GM21360 (cell line): ENCODE measurements around the gene GTF2IRD1.
"Not testable (repeated sequence)": the region's sequence is repeated elsewhere in the genome, so short reads cannot be mapped to it uniquely, and the experiment has no call there.

ENCODE experiments used
- ATAC-seq: cut with Tn5 transposase; IDR thresholded peaks from one replicate; pipeline ENCODE4 v1.9.1; 2021; ENCODE audit warnings: mild to moderate bottlenecking, moderate library complexity; ENCODE audit not compliant: unreplicated experiment

GTF2IRD1 gene

DNA sequence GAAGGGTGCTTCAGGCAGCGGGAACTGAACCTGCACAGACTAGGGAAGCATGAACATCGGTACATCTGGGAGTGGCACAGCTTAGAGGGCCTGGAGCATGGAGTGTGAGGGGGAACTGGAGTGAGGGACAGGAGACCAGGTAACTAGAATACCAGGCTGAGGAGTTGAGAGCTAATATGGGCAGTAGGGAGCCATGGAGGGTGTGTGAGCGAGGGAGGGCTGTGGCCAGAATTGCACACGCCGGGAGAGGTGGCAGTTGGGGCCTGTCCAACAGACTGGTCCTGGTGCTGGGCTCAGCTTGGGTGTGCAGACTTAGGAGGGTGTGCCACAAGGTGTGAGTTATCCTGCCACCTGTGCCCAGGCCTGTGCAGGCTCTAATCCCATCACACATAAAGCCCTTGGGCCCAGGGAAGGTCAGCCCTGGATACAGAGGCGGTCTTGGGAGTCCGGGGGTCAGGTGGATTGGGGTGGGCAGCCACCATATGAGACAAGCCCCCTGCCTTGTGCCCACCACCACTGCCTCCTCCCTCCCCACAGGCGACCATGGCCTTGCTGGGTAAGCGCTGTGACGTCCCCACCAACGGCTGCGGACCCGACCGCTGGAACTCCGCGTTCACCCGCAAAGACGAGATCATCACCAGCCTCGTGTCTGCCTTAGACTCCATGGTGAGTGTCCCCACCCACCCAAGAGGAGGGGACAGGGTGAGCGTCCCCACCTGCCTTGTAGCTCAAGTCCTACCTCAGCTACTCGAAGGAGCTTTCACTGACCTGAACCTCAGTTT is 54.0 kb downstream of the GTF2IRD1 start:
- no peak for ATAC-seq

DNA sequence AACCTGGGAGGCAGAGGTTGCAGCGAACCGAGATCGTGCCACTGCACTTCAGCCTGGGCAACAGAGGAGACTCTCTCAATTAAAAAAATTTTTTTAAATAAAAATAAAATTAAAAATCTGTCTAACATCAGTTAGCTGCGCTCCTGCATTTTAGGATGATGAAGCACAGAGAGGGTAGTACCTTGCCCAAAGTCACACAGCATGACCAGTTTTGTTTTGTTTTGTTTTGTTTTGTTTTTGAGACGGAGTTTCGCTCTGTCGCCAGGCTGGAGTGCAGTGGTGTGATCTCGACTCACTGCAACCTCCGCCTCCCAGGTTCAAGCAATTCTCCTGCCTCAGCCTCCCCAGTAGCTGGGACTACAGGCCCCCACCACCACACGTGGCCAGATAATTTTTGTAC is 55.7 kb downstream of the GTF2IRD1 start:
- not testable (repeated sequence) for ATAC-seq

DNA sequence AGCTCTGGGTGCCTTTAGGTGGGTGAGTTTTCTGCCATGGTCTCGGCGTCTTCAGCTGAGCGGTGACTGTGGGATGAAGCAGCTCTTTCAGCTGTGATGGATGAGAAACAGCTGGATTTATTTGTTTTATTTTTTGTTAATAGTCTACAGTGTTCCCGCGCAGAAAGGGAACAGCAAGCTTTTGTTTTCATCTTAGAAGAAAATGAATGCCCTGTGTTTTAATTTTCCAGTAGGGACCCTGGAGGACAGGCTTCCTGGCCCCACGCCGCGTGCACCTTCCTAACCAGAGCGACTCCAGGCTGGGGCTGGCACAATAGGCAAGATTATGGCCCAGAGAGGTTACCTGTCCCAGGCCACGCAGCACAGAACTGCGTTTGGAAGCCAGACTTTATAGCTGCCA is 57.6 kb downstream of the GTF2IRD1 start:
- no peak for ATAC-seq

DNA sequence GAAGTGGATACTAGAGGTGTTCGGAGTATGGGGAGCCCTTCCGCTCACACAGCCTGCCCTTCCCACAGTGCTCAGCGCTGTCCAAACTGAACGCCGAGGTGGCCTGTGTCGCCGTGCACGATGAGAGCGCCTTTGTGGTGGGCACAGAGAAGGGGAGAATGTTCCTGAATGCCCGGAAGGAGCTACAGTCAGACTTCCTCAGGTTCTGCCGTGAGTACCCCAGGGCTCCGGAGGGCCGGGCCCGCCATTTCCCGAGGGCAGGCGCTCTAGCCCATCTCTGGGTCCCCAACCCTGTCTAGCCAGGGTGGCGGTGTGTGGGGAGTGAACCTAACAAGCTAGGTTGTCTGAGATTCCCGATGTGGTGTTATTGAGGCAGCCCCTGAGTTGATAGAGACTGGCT is 59.1 kb downstream of the GTF2IRD1 start:
- no peak for ATAC-seq

DNA sequence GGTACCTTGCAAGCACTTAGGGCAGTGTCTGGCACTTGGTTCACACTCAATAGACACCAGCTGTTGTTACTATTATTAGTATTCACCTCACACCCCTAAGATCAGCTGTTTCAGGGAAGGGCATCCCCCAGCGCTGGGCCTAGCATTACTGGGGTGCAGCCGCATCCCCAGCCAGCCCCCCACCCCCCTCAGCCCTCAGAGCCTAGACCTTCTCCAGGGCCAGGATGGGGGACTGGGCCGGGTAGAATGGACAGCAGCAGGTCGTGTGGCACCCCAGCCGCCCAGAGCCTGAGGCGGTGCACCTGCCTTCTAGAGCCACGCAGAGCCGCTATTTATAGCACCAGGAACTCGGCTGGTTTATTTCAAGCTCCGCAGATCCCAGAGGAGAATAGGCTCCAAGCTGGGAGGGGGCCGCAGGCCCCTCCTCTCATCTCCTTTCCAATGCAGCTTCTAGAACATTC is 60.5 kb downstream of the GTF2IRD1 start:
- ATAC-seq: no peak

DNA sequence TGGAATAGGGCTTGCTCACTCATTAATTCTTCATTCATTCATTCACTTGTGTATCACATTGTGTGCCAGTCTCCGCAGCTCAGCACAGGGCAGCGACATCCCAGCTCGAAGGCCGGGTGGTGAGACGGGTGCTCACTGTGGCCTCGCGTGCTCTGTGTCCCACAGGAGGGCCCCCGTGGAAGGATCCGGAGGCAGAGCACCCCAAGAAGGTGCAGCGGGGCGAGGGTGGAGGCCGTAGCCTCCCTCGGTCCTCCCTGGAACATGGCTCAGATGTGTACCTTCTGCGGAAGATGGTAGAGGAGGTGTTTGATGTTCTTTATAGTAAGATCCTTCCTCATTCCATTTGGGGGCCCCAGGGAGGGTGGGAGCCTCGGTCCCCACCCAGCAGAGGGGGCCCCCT is 61.6 kb downstream of the GTF2IRD1 start:
- no peak for ATAC-seq

DNA sequence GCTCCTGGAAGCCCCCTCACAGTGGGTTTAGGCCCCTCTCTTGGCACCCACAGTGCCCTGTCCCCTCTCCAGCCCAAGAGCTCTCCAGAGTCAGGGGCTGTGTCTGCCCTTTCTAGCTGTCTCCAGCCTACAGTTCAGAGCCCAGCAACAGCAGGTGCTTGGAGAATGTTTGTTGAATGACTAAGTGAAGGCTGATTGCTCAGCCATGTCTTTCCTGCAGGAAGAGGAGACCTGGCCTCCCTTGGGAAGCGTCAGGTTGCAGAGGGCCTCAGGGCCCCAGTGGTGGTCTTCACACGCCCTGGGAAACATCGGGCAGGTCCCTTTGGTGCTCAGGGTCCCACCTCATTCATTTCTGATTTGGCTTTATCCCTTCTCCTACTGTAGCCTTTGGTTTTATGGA is 62.5 kb downstream of the GTF2IRD1 start:
- no peak for ATAC-seq

DNA sequence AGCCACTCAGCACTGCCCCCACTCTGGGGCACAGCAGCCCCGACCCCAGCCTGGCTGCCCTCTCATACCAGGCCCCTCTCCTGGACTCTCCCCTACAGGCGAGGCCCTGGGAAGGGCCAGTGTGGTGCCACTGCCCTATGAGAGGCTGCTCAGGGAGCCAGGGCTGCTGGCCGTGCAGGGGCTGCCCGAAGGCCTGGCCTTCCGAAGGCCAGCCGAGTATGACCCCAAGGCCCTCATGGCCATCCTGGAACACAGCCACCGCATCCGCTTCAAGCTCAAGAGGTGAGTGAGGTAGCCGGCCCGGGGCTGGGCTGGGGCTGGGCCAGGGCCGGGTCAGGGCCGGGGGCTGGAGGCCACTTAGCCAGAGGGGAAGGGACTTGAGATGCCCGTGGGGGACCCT is 64.3 kb downstream of the GTF2IRD1 start:
- no peak for ATAC-seq

DNA sequence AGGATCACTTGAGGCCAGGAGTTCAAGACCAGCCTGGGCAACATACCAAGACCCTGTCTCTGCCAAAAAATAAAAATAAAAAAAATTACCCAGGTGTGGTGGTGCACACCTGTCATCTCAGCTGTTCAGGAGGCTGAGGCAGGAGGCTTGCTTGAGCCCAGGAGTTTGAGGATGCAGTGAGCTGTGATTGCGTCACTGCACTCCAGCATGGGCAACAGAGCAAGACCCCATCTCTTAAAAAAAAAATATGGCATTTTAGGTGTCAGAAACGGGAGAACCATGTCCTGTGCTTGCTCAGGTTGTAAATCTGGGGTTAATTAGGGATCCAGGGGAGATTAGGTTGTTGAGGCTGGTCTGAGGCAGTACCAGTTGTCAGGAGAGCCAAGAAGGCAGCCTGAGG is 64.9 kb downstream of the GTF2IRD1 start:
- no peak for ATAC-seq

DNA sequence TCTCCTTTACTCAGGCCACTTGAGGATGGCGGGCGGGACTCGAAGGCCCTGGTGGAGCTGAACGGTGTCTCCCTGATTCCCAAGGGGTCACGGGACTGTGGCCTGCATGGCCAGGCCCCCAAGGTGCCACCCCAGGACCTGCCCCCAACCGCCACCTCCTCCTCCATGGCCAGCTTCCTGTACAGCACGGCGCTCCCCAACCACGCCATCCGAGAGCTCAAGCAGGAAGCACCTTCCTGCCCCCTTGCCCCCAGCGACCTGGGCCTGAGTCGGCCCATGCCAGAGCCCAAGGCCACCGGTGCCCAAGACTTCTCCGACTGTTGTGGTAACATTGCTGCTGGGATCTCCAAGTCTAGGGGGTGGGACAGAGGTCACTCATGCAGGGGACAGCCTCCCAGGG is 65.7 kb downstream of the GTF2IRD1 start:
- no peak for ATAC-seq

DNA sequence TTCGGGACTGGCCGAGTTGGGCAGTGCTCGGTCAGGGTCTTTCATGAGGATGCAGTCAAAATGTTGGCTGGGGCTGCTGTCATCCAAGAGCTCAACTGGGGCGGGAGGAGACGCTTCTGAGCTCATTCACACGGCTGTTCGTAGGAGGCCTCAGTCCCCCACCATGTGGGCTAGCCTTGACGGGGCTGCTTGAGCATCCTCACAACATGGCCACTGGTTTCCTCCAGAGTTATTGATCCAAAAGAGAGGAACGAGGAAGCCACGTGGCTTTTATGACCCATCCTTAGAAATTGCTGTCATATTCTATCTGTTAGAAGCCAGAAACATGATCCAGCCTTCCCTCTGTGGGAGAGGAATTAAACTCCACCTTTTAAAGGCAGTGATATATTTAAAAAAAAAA is 68.1 kb downstream of the GTF2IRD1 start:
- ATAC-seq: no peak

DNA sequence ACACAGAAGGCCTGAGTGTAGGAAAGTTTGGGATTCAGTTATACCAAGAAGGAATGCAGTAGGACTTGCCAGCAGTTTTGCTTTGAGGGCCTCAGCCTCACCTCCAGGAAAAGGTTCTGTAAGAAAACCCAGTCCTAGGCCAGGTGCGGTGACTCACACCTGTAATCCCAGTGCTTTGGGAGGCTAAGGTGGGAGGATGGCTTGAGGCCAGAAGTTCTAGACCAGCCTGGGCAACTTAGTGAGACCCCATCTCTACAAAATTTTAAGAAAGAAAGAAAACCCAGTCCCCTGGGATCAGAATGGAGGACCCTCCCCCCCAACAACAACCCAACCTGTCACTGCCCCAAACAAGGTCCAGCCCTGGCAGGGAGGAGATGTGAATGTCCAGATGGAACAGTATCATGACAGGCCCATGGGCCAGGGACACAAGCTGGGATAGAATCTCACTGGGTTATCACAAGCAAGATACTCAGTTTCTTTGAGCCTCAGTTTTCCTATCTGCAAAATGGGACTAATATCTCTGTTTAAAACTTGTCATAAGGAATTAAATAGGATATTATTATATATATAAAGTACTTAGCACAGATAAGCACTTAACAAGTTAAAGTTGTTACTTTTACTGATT is 68.7 kb downstream of the GTF2IRD1 start:
- no peak for ATAC-seq

DNA sequence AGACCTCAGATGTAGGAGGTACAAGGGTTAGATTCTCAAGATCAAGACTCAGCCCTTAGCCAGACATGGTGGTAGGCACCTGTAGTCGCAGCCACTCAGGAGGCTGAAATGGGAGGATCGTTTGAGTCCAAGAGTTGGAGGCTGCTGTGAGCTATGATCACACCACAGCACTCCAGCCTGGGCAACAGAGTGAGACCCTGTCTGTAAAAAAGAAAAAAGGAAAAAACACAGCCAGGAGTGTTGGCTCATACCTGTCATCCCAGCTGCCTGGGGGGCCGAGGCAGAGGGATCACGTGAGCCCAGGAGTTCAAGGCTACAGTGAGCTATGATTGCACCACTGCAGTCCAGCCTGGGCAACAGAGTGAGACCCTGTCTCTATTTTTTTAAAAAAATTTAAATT is 69.3 kb downstream of the GTF2IRD1 start:
- no peak for ATAC-seq

DNA sequence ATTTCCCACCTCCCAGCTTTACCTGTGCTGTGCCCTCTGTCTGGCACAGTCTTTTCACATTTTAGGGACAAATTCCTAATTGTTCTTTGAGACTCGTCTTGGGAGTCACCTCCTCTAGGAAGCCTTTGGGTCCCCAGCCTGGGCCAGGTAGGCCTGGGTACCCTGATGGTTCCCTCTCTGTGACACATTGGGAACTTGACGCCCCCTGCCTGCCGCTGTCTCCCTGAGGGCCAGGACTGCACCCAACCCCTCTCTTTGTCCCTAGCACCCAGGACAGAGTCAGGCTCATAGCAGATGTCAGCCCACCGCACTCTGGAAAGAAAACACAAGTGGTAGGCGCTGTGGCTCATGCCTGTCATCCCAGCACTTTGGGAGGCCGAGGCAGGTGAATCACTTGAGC is 71.4 kb downstream of the GTF2IRD1 start:
- no peak for ATAC-seq

DNA sequence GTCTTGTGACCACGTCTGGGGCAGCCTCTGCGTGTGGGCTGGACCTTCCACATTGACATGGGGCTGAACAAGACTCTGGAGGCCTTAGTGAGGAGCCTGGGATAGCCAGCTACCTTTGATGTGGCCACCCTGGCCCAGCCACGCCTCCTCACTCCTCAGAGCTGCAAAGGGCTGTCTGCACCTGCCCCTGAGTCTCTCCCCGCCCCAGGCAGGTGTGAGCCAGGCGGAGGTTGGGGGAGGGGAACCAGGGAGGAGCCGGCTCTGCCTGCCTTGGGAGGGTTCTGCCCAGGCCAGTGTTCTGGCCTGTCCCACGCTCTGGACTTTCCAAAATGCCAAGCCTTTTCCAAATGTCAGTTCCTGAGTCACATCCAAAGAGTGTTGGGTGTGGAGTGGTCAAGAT is 72.2 kb downstream of the GTF2IRD1 start:
- ATAC-seq: no peak

DNA sequence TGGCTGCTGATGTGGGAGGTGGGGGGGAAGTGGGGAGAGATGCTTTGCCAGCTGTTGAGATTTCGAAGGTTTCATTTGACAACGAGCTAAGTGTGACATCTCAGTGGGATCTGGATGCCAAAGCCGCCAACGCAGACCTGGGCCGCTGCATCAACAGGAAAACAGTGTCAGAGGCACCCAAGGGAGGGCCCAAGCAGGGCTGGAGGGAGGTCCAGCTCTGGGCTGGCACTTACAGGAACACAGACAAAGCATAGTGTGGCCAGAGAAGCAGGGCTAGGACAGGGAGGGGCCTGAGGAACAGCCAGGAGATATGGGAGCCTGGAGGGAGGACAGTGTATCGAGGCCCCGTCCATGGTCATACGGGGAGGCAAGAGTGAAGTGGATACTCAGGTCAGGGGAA is 73.1 kb downstream of the GTF2IRD1 start:
- no peak for ATAC-seq

DNA sequence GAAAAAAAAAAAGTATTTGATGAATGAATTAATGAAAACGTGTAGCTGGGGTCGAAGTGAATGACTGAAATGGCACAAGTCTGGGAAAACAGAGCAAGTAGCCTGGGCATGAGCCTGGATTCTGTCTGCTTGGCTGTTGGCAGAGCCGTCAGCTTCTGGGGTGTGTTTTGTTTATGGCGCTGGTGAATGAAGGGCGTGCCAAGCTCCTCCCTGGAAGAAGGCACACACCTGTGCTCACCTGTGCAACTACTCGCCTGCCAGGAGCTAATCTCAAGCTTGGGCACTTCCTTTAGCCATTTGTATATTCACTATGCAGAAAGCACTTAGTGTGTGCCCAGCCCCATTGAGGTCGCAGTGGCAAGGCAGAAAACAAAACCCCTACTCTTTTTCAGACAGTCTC is 74.1 kb downstream of the GTF2IRD1 start:
- no peak for ATAC-seq

DNA sequence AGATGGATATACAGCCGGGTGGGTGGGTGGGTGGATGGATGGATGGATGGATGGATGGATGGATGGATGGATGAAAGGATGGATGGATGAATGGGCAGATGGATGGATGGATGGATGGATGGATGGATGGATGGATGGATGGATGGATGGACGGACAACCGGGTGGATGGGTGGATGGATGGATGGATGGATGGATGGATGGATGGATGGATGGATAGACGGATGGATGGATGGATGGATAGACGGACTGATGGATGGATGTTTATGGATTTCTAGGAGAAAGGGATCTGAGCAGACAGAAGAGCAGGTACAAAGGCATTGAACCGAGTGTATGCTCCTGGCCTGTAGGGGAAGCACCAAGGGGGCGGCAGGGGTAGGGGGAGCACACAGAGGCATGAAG is 75.1 kb downstream of the GTF2IRD1 start:
- not testable (repeated sequence) for ATAC-seq

DNA sequence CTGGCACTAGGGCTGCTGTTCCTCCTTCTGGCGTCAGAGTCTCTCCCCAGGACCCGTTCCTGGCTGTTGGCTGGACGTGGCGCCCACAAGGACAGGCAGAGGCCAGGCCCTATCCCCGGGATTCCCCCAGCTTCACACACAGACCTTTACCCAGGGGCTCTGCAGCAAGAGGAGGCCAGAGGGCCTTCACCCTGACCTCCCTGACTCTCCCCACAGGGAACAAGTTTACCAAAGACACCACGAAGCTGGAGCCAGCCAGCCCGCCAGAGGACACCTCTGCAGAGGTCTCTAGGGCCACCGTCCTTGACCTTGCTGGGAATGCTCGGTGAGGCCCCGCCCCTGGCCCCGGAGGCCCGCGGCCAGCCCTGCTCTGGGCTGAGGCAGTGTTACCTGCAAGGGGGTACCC is 82.2 kb downstream of the GTF2IRD1 start:
- ATAC-seq: no peak

DNA sequence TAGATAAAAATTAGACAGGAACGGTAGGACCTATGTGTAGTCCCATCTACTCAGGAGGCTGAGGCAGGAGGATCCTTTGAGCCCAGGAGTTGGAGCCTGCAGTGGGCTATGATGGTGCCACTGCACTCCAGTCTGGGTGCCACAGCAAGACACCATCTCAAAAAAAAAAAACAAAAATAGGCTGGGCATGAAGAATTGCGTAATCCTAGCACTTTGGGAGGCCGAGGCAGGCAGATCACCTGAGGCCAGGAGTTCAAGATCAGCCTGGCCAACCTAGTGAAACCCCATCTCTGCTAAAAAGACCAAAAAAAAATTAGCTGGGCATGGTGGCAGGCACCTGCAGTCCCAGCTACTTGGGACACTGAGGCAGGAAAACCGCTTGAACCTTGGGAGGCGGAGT is 88.2 kb downstream of the GTF2IRD1 start:
- ATAC-seq: not testable (repeated sequence)

DNA sequence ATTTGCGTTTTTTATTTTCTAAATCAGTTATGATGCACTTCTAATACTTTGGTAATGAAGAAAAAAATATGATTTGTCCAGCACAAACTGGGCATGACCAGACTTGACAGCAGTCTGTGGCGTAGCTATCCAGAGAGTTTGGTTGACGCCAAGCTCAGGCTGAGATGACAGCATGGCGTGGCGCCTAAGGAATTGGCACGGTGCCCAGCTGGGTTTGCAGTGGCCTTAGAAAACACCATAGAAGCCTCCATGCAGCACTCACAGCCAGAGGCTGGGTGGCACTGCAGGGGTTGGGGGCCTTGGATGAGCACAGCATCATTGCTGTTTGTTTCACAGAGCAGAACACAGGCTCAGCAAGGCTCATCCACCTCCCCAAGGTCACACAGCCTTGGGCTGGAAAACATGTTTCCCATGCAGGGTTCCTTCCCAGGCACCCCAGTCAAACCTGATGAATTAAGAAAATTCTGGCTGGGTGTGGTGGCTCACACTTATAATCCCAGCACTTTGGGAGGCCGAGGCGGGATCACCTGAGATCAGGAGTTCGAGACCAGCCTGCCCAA is 88.9 kb downstream of the GTF2IRD1 start:
- no peak for ATAC-seq

DNA sequence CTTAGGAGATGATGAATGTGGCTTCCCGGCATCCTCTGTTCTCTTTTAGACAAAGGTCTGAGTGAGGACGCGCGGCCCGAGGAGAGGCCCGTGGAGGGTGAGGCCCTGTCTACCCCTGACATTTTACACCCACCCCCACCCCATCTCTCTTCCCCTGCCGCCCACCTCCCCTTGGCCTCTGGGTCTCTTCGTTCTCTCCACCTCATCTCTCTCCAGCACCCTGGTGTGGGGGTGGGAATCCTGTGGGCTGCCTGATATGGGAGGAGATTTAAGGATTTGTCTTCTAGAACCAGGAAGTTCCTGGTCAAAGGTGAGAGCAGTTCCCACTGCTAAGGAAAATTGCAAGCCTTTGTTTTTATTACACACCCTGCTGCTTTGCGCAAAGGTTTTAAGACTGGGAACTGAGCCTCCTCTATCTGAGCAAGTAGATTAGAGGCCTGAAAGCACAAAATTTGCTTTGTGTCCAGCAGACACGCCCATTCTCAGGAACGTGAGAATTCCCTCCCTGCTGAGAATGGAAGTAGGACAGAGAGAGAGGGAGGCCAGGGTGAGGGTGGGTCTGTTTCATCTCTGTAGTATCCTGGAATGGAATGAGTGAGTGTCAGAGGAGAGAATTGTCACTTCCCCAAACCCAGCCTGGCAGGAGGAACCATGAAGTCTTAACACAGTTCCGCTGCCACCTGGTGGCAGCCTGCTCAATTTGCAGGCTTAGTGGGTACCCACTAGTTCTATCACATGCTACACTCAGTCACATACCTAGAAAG is 91.2 kb downstream of the GTF2IRD1 start:
- ATAC-seq: no peak
